ENCODE measurements around the gene CBX5. TPM values are rescaled to one million over a fixed set of nuclear protein-coding genes. Genes with fewer than 3 reads are reported as not detected.

Gene CBX5
- total RNA-seq, 1 donor from 2014 or later: 52.3 TPM

GRCh38 chr12:54300732-54301427 is 21.0 kb upstream of the CBX5 start, which contains the start of gene NFE2:
Gene NFE2 (minus strand): TSS chr12:54301015. CDS start chr12:54295248, 5,767 bp downstream.
- no peaks in the 10 kb centered on the region for H3K9me3 ChIP-seq
- DNase-seq: peak; percentile 83
- TF ChIP-seq CTCF (IDR thresholded peaks at IDR 0.05): no peak
- H3K4me3 ChIP-seq: peak within 1 kb of the TSS; percentile 21
- peak; percentile 80 for ATAC-seq
- intact Hi-C loops (cut with DNase I): no loop called here
- peaks cover 25% of the 10 kb centered on the region for H3K4me1 ChIP-seq
- no peaks in the 10 kb centered on the region for H3K36me3 ChIP-seq
- no peak within 1 kb of the TSS for H3K27ac ChIP-seq
- no peaks in the 10 kb centered on the region for H3K27me3 ChIP-seq

- Histone ChIP-seq H3K27me3 (no peaks in the 10 kb centered on the region), H3K27ac (no peak overlapping the region), H3K36me3 (no peaks in the 10 kb centered on the region), H3K9me3 (no peaks in the 10 kb centered on the region), H3K4me3 (peak overlapping the region; percentile 21), H3K4me1 (peaks cover 25% of the 10 kb centered on the region)
- DNase-seq (no peak), ATAC-seq (no peak)
- no peak for TF ChIP-seq CTCF (IDR thresholded peaks at IDR 0.05)
- intact Hi-C loops (cut with DNase I): no loop called here
Observed at GRCh38 chr12:54300225-54300731, 20.4 kb upstream of the CBX5 start.

- ATAC-seq: no peak
- intact Hi-C loops (cut with DNase I): no loop called here
- DNase-seq: no peak
- no peaks in the 10 kb centered on the region for H3K36me3 ChIP-seq
- H3K27ac ChIP-seq: no peak overlapping the region
- H3K4me3 ChIP-seq: peak overlapping the region; percentile 21
- no peak for TF ChIP-seq CTCF (IDR thresholded peaks at IDR 0.05)
- H3K27me3 ChIP-seq: no peaks in the 10 kb centered on the region
- no peaks in the 10 kb centered on the region for H3K9me3 ChIP-seq
- peaks cover 23% of the 10 kb centered on the region for H3K4me1 ChIP-seq
Observed at GRCh38 chr12:54299515-54300224, 19.7 kb upstream of the CBX5 start.

- no peaks in the 10 kb centered on the region for H3K36me3 ChIP-seq
- H3K27me3 ChIP-seq: no peaks in the 10 kb centered on the region
- intact Hi-C loops (cut with DNase I): no loop called here
- no peak for TF ChIP-seq CTCF (IDR thresholded peaks at IDR 0.05)
- no peak for ATAC-seq
- H3K27ac ChIP-seq: no peak overlapping the region
- H3K4me3 ChIP-seq: no peak overlapping the region
- H3K9me3 ChIP-seq: no peaks in the 10 kb centered on the region
- no peak for DNase-seq
- H3K4me1 ChIP-seq: peaks cover 16% of the 10 kb centered on the region
Observed at GRCh38 chr12:54298904-54299303, 19.0 kb upstream of the CBX5 start.

- intact Hi-C loops (cut with DNase I): no loop called here
- H3K4me3 ChIP-seq: no peak overlapping the region
Observed at GRCh38 chr12:54296393-54297099, 16.6 kb upstream of the CBX5 start.

More at GRCh38 chr12:54296393-54297099, 16.6 kb upstream of the CBX5 start:
- TF ChIP-seq CTCF (IDR thresholded peaks at IDR 0.05): no peak
- Histone ChIP-seq H3K4me1 (peaks cover 16% of the 10 kb centered on the region), H3K27me3 (no peaks in the 10 kb centered on the region), H3K27ac (no peak overlapping the region), H3K36me3 (no peaks in the 10 kb centered on the region), H3K9me3 (no peaks in the 10 kb centered on the region)
- DNase-seq (no peak), ATAC-seq (no peak)
